Endothelial cell of umbilical vein (primary cell): ENCODE data around the gene FOXJ3. TPM values are rescaled to one million over a fixed set of nuclear protein-coding genes. Genes with fewer than 3 reads are reported as not detected.

ENCODE experiments used
- BruUV-seq: library from RNA; stranded (reverse); fragments of 400-500 nt; replicated peaks from 2 replicates; lab custom pipeline; 2021; lab: Mats Ljungman, UMichigan
- CTCF ChIA-PET: fragments of 300-600, 350-600 bp; sonication (Branson Sonifier 250); formaldehyde crosslinking; loops from one replicate; lab custom pipeline; 2021; ENCODE audit warnings: antibody characterized with exemption, inconsistent platforms; lab: Charles Lee
- POLR2A ChIA-PET: fragments of 300-600, 350-600 bp; sonication (Branson Sonifier 250); formaldehyde crosslinking; loops from one replicate; lab custom pipeline; 2021; ENCODE audit warnings: antibody characterized with exemption, inconsistent platforms; lab: Charles Lee
- DNase-seq: peaks from one replicate; pipeline ENCODE4 v3.0.0-alpha.2; 2011; ENCODE audit warnings: low read depth, low spot score
- FAIRE-seq: peaks from 2 replicates; lab custom pipeline; 2011; peaks lifted over from hg19 to GRCh38; lab: Jason Lieb, UNC
- H2AFZ ChIP-seq: 2 replicates; pipeline ENCODE4 v1.6.0; 2012; ENCODE audit warnings: low read depth, low read length, control low read depth, inconsistent platforms
- H3K27ac ChIP-seq: 2 replicates; pipeline ENCODE4 v1.5.1; 2011; ENCODE audit warnings: low read depth, mild to moderate bottlenecking, control low read depth, low read length, moderate library complexity; ENCODE audit not compliant: insufficient read depth
- H3K27me3 ChIP-seq, 2 experiments: 2 replicates each; pipeline versions ENCODE4 v1.6.0 to v1.6.1; 2011; ENCODE audit warnings: low read length in 2 of 2, mixed read lengths in 1 of 2; ENCODE audit not compliant: control insufficient read depth in 2 of 2, insufficient read depth in 2 of 2
- H3K36me3 ChIP-seq, 2 experiments: 2 replicates in 1 of 2; 3 replicates in 1 of 2; pipeline ENCODE4 v1.5.1; 2011; ENCODE audit warnings: low read length in 2 of 2, mild to moderate bottlenecking in 1 of 2, moderate library complexity in 1 of 2; ENCODE audit not compliant: control insufficient read depth in 2 of 2, insufficient read depth in 2 of 2; ENCODE audit errors: extremely low read depth in 1 of 2
- H3K4me1 ChIP-seq: 3 replicates; pipeline ENCODE4 v1.5.1; 2011; ENCODE audit warnings: mild to moderate bottlenecking, low read length; ENCODE audit not compliant: control insufficient read depth, insufficient read depth; ENCODE audit errors: extremely low read depth
- H3K4me2 ChIP-seq: 2 replicates; pipeline ENCODE4 v1.6.1; 2011; ENCODE audit warnings: low read length, control low read depth, mixed read lengths; ENCODE audit not compliant: insufficient read depth
- H3K4me3 ChIP-seq, 3 experiments: fragments of 200-600 bp in 1 of 3; sonication (generic), shearing (Covaris generic) in 1 of 3; replicated peaks in 1 of 3; 2 replicates each; pipeline ENCODE4 v1.5.1; 2011 to 2016; ENCODE audit warnings: control low read depth in 3 of 3, low read length in 3 of 3, mild to moderate bottlenecking in 2 of 3, inconsistent platforms in 1 of 3, low read depth in 1 of 3, moderate library complexity in 1 of 3; ENCODE audit not compliant: insufficient read depth in 1 of 3
- H3K79me2 ChIP-seq: 2 replicates; pipeline ENCODE4 v1.6.0; 2012; ENCODE audit warnings: low read length, inconsistent platforms; ENCODE audit not compliant: control insufficient read depth, insufficient read depth
- H3K9ac ChIP-seq: replicated peaks from 2 replicates; pipeline ENCODE3; 2011; ENCODE audit warnings: low read length, control low read depth; ENCODE audit not compliant: insufficient read depth; ENCODE audit errors: extremely low read depth
- H3K9me1 ChIP-seq: replicated peaks from 3 replicates; pipeline ENCODE4 v1.6.0; 2011; ENCODE audit warnings: mild to moderate bottlenecking, low read length; ENCODE audit not compliant: control insufficient read depth, insufficient read depth; ENCODE audit errors: extremely low read depth
- H3K9me3 ChIP-seq: replicated peaks from 2 replicates; pipeline ENCODE4 v1.5.1; 2012; ENCODE audit warnings: low read length, inconsistent platforms; ENCODE audit not compliant: control insufficient read depth, insufficient read depth
- H4K20me1 ChIP-seq: replicated peaks from 2 replicates; pipeline ENCODE3; 2011; ENCODE audit warnings: mild to moderate bottlenecking, low read length; ENCODE audit not compliant: control insufficient read depth, insufficient read depth; ENCODE audit errors: extremely low read depth
- EZH2 ChIP-seq: IDR thresholded peaks from 2 replicates; pipeline ENCODE4 v1.6.1; 2012; ENCODE audit warnings: borderline replicate concordance, low read depth, mild to moderate bottlenecking, moderate library complexity, low read length, inconsistent platforms; ENCODE audit not compliant: severe bottlenecking
- FOS ChIP-seq: IDR thresholded peaks from 2 replicates; pipeline ENCODE4 v1.6.1; 2011; ENCODE audit warnings: mild to moderate bottlenecking, low read length, moderate library complexity, borderline replicate concordance; ENCODE audit not compliant: insufficient read depth
- GATA2 ChIP-seq: IDR thresholded peaks from 2 replicates; pipeline ENCODE4 v1.7.0; 2011; ENCODE audit warnings: low read depth, mild to moderate bottlenecking, moderate library complexity, mixed read lengths, low read length; ENCODE audit not compliant: insufficient read length, insufficient read depth
- JUN ChIP-seq: IDR thresholded peaks from 2 replicates; pipeline ENCODE4 v1.6.1; 2011; ENCODE audit warnings: borderline replicate concordance, low read depth; ENCODE audit not compliant: insufficient read length, insufficient read depth
- MAX ChIP-seq: IDR thresholded peaks from 2 replicates; pipeline ENCODE4 v1.6.1; 2011; ENCODE audit not compliant: insufficient read depth, insufficient read length
- MYC ChIP-seq: IDR thresholded peaks from one replicate; pipeline ENCODE4 v1.6.1; 2011; ENCODE audit warnings: mild to moderate bottlenecking, low read depth, low read length
- POLR2A ChIP-seq: IDR thresholded peaks from 2 replicates; pipeline ENCODE4 v1.6.1; 2012; ENCODE audit warnings: low read depth, mild to moderate bottlenecking, control low read depth, low read length
- POLR2AphosphoS5 ChIP-seq: IDR thresholded peaks from 2 replicates; pipeline ENCODE4 v1.6.1; 2012; ENCODE audit warnings: low read depth, mild to moderate bottlenecking, control low read depth, low read length, moderate library complexity; ENCODE audit not compliant: insufficient read depth
- dilution Hi-C: fragments of 300-500 bp; cut with MboI; formaldehyde crosslinking; loops from one replicate; pipeline ENCODE4 v1.15.0; 2019; ENCODE audit warnings: low sequenced_read_pairs; ENCODE audit not compliant: extremely low pct_ligation_motif_present
- intact Hi-C: fragments of 100-400 bp; cut with micrococcal nuclease; formaldehyde crosslinking; loops from one replicate; pipeline ENCODE4 v1.10.0; 2022
- polyA plus RNA-seq, 4 experiments: library from polyadenylated mRNA; depleted of rRNA in 3 of 4; stranded (reverse) in 3 of 4; unstranded in 1 of 4; fragments of >200 nt; gene quantifications; 2 replicates each; pipeline versions ENCODE4 v1.2.1 to v1.2.3, GENCODE V29; 2011 to 2012; ENCODE audit warnings: missing spikeins in 1 of 4
- total RNA-seq: library from RNA; stranded (reverse); gene quantifications from 2 replicates; pipeline ENCODE4 v1.2.3, GENCODE V29; 2021
- TF ChIP-seq, protein P1 (sequence below), 2 donors: IDR thresholded peaks; 1 replicate in 1 of 2; 2 replicates in 1 of 2; pipeline ENCODE4 v1.5.1; 2011; ENCODE audit warnings: low read length in 2 of 2, mild to moderate bottlenecking in 2 of 2, moderate library complexity in 2 of 2, control low read depth in 1 of 2, inconsistent platforms in 1 of 2, low read depth in 1 of 2; ENCODE audit not compliant: insufficient read depth in 1 of 2; ENCODE audit errors: extremely low read depth in 1 of 2

The FOXJ3 gene
- total and polyA plus RNA-seq, 2 donors (not counting 3 experiments of a cell fraction or from before 2014, with no cell fraction given) = 34.7 to 38.8 TPM

DNA sequence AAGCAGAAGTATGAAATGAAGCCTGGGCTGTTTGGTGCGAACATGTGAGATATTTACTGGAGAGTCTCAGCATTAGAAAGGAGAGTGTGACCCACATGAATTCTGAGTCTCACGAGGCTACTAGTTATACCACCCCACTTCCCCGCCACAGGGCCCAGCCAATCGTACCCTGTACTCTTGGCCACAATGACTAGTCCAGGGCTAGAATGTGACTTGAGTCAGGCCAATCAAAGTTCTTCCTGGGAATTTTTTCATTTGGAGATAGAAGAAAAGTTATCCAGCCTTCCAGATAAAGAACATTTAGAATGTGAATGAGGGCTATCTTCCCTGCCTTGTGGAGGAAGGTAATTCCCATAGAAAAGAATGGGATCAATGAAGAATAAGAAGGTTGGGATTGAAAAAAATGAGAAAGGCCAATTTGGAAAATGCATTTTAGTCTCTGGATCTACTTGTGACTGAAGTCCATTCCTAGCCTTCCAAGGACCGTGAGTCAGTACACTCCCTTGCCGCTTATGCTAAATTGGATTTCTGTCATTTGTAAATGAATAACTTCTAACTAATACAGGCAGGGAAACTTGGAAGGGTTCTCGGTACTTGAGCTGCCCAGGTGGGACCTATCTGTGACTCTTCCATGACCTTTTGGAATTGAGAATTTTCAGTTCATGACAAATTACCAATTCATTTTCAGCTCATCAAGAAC lies 33.2 kb upstream of the FOXJ3 start:
- Histone ChIP-seq H2AFZ (no peak overlapping the region), H3K27me3 (peaks cover 12 to 13% of the 10 kb centered on the region in 2 experiments), H3K4me2 (no peak overlapping the region), H3K79me2 (no peaks in the 10 kb centered on the region), H3K4me3 (no peak overlapping the region), H3K36me3 (no peaks in the 10 kb centered on the region), H3K9ac (no peak overlapping the region), H3K27ac (no peak overlapping the region), H3K9me1 (no peaks in the 10 kb centered on the region), H4K20me1 (no peaks in the 10 kb centered on the region), H3K9me3 (no peaks in the 10 kb centered on the region), H3K4me1 (no peaks in the 10 kb centered on the region)
- intact Hi-C loops (no loop called here), dilution Hi-C loops (no loop called here)
- BruUV-seq = no TSS peak
- TF ChIP-seq, protein P1, sequence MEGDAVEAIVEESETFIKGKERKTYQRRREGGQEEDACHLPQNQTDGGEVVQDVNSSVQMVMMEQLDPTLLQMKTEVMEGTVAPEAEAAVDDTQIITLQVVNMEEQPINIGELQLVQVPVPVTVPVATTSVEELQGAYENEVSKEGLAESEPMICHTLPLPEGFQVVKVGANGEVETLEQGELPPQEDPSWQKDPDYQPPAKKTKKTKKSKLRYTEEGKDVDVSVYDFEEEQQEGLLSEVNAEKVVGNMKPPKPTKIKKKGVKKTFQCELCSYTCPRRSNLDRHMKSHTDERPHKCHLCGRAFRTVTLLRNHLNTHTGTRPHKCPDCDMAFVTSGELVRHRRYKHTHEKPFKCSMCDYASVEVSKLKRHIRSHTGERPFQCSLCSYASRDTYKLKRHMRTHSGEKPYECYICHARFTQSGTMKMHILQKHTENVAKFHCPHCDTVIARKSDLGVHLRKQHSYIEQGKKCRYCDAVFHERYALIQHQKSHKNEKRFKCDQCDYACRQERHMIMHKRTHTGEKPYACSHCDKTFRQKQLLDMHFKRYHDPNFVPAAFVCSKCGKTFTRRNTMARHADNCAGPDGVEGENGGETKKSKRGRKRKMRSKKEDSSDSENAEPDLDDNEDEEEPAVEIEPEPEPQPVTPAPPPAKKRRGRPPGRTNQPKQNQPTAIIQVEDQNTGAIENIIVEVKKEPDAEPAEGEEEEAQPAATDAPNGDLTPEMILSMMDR (IDR thresholded peaks at IDR 0.05; ENCODE audit: extremely low read depth in 1 of 2, insufficient read depth in 1 of 2, low read depth in 1 of 2, low read length in 2 of 2) = no peak
- TF ChIP-seq GATA2 (no peak), MYC (no peak), FOS (no peak)
- CTCF ChIA-PET = interaction anchor here (1.1 kb wide), 1 partner anchor 24 kb away, joined by 3 read pairs; no protein-coding TSS in a partner anchor
- FAIRE-seq = no peak
- POLR2A ChIA-PET = no interaction called here
- no peak for DNase-seq

DNA sequence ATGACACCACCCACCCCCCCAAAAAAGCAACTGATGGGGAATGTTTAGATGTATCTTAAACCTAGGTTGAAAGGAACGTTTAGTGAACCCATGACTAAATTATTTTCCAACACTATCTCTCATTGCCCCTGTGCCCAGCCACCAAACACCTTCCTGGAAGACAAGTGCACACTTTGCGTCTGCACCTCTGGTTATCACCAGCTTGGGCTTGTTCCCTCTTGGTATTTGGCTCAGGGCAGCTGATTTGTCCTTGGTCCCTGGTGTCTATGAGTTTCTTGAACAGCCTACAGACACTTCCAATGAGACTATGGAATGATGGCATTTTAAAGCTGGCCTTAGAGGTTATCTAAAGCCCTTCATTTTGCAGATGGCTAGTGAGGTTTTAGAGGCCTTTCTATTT lies 30.1 kb upstream of the FOXJ3 start:
- Histone ChIP-seq H3K9me1 (no peaks in the 10 kb centered on the region), H3K9me3 (no peaks in the 10 kb centered on the region), H3K4me2 (no peak overlapping the region), H3K36me3 (no peaks in the 10 kb centered on the region), H3K27ac (no peak overlapping the region), H3K4me3 (no peak overlapping the region), H3K4me1 (no peaks in the 10 kb centered on the region), H2AFZ (no peak overlapping the region), H3K9ac (no peak overlapping the region), H3K27me3 (peaks cover 10% of the 10 kb centered on the region in 2 experiments), H3K79me2 (no peaks in the 10 kb centered on the region), H4K20me1 (no peaks in the 10 kb centered on the region)
- no TSS peak for BruUV-seq
- TF ChIP-seq, protein P1 (IDR thresholded peaks at IDR 0.05; ENCODE audit: extremely low read depth in 1 of 2, insufficient read depth in 1 of 2, low read depth in 1 of 2, low read length in 2 of 2) = no peak
- TF ChIP-seq POLR2A (no peak), EZH2 (no peak), POLR2AphosphoS5 (no peak), GATA2 (no peak), MYC (no peak), JUN (no peak), FOS (no peak), MAX (no peak)
- ChIA-PET CTCF (no interaction called here), POLR2A (no interaction called here)
- FAIRE-seq = no peak
- intact Hi-C loops (no loop called here), dilution Hi-C loops (no loop called here)
- no peak for DNase-seq
